Tongue (tissue), 2 donors: ENCODE data around the gene ACSM2B. TPM values are rescaled to one million over a fixed set of nuclear protein-coding genes. Genes with fewer than 3 reads are reported as not detected.
"Not testable (repeated sequence)": the region's sequence is repeated elsewhere in the genome, so short reads cannot be mapped to it uniquely, and the experiment has no call there.

Experiments used
- DNase-seq: peaks from one replicate; pipeline ENCODE4 v3.0.0-alpha.2; 2015
- total RNA-seq: library from RNA; depleted of rRNA; stranded (reverse); fragments of >200 nt; gene quantifications from one replicate; pipeline ENCODE4 v1.2.3, GENCODE V29; 2014

ACSM2B gene
- total RNA-seq, 1 donor from 2014 or later = not detected

DNA sequence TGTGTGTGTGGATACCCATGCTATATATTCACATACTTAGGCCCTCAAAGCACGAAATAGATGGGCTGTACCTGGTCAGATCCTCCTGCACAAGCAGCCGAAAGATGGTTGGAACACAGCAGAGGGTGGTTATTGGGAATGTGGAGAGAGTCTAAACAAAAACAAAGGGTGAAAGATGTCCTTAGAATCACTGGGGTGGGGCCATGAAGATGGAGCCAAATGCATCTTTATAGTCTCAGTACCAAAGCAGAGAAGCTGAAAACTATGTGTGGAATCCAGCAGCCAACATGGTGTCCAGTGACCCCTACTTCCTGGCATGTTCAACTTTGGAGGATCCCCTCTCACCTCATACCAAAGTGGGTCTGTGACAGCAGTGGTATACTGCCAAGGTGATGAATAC lies 19.5 kb upstream of the ACSM2B start:
- DNase-seq = not testable (repeated sequence)

DNA sequence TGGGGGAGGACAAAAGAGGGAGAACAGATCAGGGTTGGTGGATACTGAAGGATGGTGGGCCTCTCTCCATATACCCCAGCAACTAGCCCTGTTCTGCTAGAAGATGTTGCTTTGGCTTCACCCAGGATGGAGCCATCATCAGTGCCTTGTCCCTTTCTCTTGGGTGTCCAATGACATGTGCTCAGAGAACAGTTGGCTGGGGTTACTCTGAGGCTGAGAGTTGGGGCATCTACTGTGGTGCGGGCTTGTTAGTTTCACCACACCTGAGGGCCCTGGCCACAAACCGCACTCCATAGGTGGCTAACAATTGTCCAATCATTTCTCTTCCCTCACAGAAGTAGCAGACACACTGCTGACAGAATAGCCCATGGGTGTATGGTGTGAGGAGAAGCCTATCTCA lies 18.9 kb upstream of the ACSM2B start:
- not testable (repeated sequence) for DNase-seq

DNA sequence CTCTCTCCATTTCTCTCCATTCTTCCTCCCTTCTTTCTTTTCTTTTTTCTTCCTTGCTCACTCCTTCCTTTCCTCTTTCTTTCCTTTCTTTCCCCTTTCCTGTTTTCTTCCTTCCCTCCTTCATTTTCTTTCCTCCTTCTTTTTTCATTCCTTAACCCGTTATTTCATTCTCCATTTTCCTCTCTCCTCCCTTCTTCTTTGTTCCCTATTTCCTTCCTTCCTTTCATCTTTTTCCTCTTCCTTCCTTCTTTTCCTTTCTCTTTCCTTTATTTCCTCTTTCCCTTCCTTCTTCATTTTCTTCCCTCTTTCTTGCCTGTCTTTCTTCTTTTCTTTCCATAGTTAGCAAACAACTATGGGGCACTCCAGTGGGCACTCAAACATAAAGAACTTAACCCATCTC lies 16.6 kb upstream of the ACSM2B start:
- DNase-seq = not testable (repeated sequence)

DNA sequence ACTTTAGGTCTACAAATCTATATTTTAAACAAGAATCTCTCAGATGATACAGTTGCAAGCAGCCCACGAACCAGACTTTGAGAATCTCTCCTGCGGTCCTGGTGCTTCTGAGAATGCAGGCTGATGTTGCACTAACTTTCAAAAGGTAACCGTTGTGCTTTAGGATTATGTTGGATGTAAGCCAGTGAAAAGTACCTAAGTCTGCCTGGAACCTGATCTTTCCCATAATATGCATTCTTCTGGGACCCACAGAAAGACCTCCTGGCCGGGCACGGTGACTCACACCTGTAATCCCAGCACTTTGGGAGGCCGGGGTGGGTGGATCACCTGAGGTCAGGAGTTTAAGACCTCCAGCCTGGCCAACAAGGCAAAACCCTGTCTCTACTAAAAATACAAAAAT lies 13.3 kb upstream of the ACSM2B start:
- not testable (repeated sequence) for DNase-seq

- DNase-seq = peak; percentile 5
These were observed 11.5 kb upstream of the ACSM2B start for GRCh38 chr16:20587645-20588074.

- not testable (repeated sequence) for DNase-seq
These were observed 10.5 kb upstream of the ACSM2B start for GRCh38 chr16:20586716-20587115.

DNA sequence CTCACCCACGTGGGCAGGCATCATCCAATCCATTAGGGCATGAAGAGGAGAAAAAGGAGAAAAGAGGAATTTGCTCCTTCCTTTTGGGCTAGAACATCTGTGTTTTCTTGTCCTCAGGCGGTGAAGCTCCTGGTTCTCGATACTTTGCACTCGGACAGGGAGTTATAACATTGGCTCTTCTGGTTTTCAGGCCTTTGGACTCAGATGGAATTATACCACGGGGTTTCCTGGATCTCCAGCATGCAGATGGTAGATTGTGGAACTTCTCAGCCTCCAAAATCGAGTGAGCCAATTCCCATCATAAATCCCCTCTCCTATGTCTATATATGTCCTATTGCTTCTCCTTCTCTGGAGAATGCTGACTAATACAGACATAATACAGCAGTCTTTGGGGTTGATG lies 9.9 kb upstream of the ACSM2B start:
- DNase-seq = not testable (repeated sequence)

DNA sequence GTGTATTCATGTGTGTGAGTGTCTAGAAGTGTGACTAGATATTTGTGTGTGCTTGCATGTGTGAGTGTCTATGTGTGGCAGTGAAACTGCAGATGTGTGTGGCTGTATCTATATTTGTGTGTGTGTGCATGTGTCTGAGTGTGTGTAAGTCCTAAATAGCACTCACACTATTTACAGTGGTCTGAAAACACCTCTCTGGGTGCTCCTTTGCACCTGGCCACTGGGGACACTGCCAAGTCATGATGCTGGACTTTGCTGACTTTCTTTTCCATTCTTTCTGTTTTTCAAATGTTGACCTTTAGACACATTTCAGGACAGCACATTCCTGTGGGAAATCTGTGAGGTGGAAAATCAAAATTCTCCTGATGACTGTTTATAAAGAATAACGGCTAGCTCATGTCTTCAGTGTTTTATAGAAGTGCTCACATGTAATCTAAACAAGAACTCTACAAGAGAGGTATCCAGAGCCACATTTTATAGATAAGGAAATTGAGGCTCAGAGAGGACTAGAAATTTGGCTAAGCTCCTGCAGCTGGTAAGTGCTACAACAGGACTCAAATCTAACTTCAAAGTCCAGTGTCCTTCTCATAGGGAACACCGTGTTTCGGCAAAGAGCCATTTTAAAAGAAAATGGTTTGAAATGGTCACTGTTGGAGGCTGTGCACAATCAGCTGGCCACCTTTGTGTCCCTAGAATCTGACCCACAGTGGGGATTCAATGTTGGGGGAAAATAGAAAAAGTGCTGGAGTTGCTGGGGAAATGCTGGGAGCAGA lies 4.5 kb upstream of the ACSM2B start:
- DNase-seq = not testable (repeated sequence)

GRCh38 chr16:20578091-20578490 lies 1.9 kb upstream of the ACSM2B start:
- DNase-seq = not testable (repeated sequence)

GRCh38 chr16:20569117-20569651 lies 7.0 kb downstream of the ACSM2B start:
- DNase-seq = not testable (repeated sequence)

GRCh38 chr16:20568404-20568803 lies 7.8 kb downstream of the ACSM2B start:
- no peak for DNase-seq

- no peak for DNase-seq
These were observed 9.3 kb downstream of the ACSM2B start for GRCh38 chr16:20566864-20567263.

DNA sequence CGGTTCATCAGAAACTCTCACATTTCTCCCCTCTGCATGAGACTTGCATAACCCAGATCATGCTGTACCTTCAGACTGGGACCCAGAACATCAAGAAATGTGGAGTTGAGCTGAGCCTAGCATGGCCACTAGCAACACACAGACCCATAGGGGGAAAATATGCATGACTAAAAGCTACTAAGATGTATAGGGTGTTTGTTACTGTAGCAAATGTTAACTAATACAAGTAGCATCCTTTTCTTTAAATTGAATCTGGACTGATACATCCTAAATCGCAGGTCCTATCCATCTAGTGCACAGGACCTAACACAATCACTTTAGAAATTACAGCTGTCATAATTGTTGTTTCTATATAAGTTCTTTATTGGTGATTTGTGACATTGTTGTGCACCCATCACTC lies 10.8 kb downstream of the ACSM2B start:
- not testable (repeated sequence) for DNase-seq

DNA sequence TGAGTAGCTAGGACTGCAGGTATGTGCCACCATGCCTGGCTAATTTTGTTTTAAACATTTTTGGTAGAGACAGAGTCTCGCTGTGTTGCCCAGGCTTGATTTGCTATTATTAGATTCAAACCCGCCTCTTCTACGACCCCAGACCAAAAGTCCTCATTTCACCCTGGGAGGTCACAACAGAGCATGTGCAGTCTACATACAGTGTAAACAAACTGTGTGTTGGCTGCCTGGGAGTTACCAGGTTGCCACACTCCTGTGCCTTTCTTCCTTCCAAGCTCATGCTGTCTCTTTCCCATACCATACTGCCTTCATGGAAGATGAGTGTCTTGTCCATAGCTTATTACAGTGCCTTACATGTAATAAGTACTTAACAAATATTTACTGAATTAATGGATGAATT lies 11.9 kb downstream of the ACSM2B start:
- not testable (repeated sequence) for DNase-seq

- not testable (repeated sequence) for DNase-seq
These were observed 20.5 kb downstream of the ACSM2B start for GRCh38 chr16:20555628-20556027.

- not testable (repeated sequence) for DNase-seq
These were observed 21.5 kb downstream of the ACSM2B start for GRCh38 chr16:20554689-20555088.

DNA sequence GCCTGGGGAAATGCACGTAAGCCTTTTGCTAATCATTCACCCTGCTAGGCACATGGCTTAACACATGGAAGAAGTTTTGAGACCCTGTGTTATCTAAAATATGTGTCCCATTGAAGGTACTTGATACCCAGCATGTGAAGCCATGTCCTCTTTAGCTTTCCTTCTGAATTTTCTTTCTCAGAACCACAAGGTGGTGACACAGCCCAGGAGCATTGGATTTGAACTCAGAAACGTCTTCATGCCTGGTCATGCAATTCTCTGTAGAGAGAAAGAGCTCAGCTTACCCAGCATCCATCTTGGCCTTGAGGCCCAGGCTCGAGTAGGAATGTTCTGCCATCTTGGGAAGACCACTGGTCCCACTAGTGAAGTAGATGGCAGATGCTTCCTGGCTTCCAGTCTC lies 22.7 kb downstream of the ACSM2B start:
- DNase-seq = not testable (repeated sequence)

DNA sequence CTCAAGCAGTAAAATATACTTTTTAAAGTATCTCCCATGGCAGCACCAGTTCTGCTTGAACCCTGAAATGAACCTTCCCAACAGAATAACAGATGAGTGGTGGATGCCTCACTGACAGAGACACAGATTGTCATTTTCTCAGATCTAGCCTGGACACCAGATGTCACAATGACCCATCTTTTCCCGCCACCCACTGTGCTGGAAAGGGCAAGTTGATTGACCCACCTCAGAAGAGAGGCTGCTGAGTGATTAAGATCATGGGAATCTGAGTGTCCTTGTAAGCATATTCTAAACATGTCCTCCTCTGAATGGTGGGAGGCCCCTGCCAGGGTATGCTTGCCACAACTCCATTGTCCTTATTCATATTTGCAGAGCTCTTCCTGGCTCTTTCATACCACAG lies 29.2 kb downstream of the ACSM2B start:
- not testable (repeated sequence) for DNase-seq

DNA sequence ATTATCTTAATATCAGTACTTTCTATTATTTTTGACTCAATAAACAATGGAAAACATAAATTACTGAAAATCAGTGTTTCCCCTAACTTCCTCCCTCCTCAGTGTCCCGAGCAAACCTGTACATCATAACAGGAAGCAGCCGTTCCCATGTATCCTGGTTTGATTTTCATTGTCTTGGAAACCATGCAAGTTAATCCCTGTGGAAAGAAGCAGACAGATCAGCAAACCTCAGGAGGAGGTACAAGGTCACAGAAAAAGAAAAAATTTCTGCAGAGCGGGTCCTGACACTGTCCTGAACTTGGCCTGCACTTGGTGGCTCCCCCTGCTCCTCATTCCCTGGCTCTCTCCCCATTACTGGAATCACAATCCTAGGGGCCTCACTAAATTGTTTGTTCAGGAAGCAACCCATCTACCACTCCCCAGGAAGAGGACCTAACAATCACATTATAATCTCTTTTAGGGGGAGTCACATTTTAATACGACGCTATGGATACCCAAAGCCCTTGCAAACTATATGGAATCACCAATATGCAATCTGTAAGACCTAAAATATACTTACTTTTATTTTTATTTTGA lies 29.8 kb downstream of the ACSM2B start:
- DNase-seq = not testable (repeated sequence)

GRCh38 chr16:20540603-20541316 lies 35.4 kb downstream of the ACSM2B start:
- not testable (repeated sequence) for DNase-seq

GRCh38 chr16:20538687-20539086 lies 37.5 kb downstream of the ACSM2B start:
- no peak for DNase-seq

DNA sequence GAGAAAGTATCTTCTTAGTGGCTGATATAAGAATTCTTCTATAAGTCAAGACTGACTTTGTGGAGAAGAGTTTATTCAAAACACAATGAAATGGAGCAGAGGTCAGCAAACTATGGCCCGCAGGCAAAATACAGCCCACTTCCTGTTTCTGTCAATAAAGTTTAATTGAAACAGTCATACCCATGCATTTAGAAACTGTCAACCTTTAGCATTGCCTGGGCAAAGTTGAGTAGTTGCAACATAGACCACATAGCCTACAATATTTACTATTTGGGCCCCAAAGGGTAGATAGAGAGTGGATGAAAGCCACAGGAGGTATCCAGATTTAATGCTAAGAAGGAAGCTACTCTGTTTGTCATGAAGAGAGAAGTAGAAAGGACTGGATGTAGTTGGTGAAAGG lies 38.0 kb downstream of the ACSM2B start:
- no peak for DNase-seq

GRCh38 chr16:20536669-20537068 lies 39.5 kb downstream of the ACSM2B start:
- DNase-seq = not testable (repeated sequence)
